Hepatocyte (in vitro differentiated cells): ENCODE data around the gene ATP1A4. TPM values are rescaled to one million over a fixed set of nuclear protein-coding genes. Genes with fewer than 3 reads are reported as not detected.
A peak's percentile ranks its signal among the peaks of the same experiment; 100 is the strongest.

Experiments
- DNase-seq: peaks from one replicate; pipeline ENCODE4 v3.0.0-alpha.2; 2016; ENCODE audit warnings: low spot score
- H2AFZ ChIP-seq: fragments of 200-600 bp; sonication (generic); 2 replicates; pipeline ENCODE4 v1.6.0; 2016; ENCODE audit warnings: antibody characterized with exemption, mild to moderate bottlenecking
- H3K27ac ChIP-seq: fragments of 200-600 bp; sonication (generic); 2 replicates; pipeline ENCODE4 v1.5.1; 2016; ENCODE audit warnings: mild to moderate bottlenecking
- H3K27me3 ChIP-seq: fragments of 200-600 bp; sonication (generic); 2 replicates; pipeline ENCODE4 v1.6.1; 2016
- H3K36me3 ChIP-seq: fragments of 200-600 bp; sonication (generic); replicated peaks from 2 replicates; pipeline ENCODE4 v1.5.1; 2016; ENCODE audit warnings: low read depth; ENCODE audit not compliant: insufficient read depth
- H3K4me1 ChIP-seq: fragments of 200-600 bp; sonication (generic); 2 replicates; pipeline ENCODE4 v1.5.1; 2016; ENCODE audit warnings: mild to moderate bottlenecking, moderate library complexity; ENCODE audit not compliant: insufficient read depth
- H3K4me2 ChIP-seq: fragments of 200-600 bp; sonication (generic); 2 replicates; pipeline ENCODE4 v1.6.0; 2016
- H3K4me3 ChIP-seq: fragments of 200-600 bp; sonication (generic); 2 replicates; pipeline ENCODE4 v1.5.1; 2016; ENCODE audit warnings: mild to moderate bottlenecking
- H3K79me2 ChIP-seq: fragments of 200-600 bp; sonication (generic); 2 replicates; pipeline ENCODE4 v1.6.0; 2017; ENCODE audit warnings: mild to moderate bottlenecking
- H3K9me2 ChIP-seq: fragments of 200-600 bp; sonication (generic); replicated peaks from 2 replicates; pipeline ENCODE4 v1.6.0; 2017; ENCODE audit warnings: mild to moderate bottlenecking; ENCODE audit not compliant: insufficient read depth
- H3K9me3 ChIP-seq: fragments of 200-600 bp; sonication (generic); 2 replicates; pipeline ENCODE4 v1.5.1; 2016; ENCODE audit warnings: low read depth, mild to moderate bottlenecking
- H4K20me1 ChIP-seq: fragments of 200-600 bp; sonication (generic); 2 replicates; pipeline ENCODE4 v1.6.0; 2016; ENCODE audit warnings: mild to moderate bottlenecking; ENCODE audit not compliant: insufficient read depth, poor library complexity, severe bottlenecking
- CTCF ChIP-seq: fragments of 200-600 bp; sonication (generic); IDR thresholded peaks from 2 replicates; pipeline ENCODE4 v1.5.1; 2016; ENCODE audit warnings: antibody characterized with exemption, mild to moderate bottlenecking; ENCODE audit not compliant: poor library complexity
- EZH2 ChIP-seq: fragments of 200-600 bp; sonication (generic); IDR thresholded peaks from 2 replicates; pipeline ENCODE4 v1.6.1; 2016; ENCODE audit warnings: antibody characterized with exemption, mild to moderate bottlenecking, borderline replicate concordance
- EZH2phosphoT487 ChIP-seq: fragments of 200-600 bp; sonication (generic); IDR thresholded peaks from one replicate; pipeline ENCODE4 v1.6.1; 2018; ENCODE audit warnings: antibody characterized with exemption, mild to moderate bottlenecking, low read depth, moderate library complexity; ENCODE audit not compliant: unreplicated experiment, severe bottlenecking
- whole genome bisulfite sequencing: methylation state at CpG from one replicate; pipeline ENCODE4 v1.1.6; 2016; ENCODE audit warnings: low lambda C conversion rate; ENCODE audit errors: missing lambda C conversion rate; 5-methylcytosine and 5-hydroxymethylcytosine counted together
- polyA plus RNA-seq: library from polyadenylated mRNA; unstranded; fragments of >200 nt; fragmentation: Nextera tagmentation; extraction: Ambion mirVana; gene quantifications from 2 replicates; pipeline ENCODE4 v1.2.1, GENCODE V29; 2016
- total RNA-seq: library from RNA; depleted of rRNA; stranded (reverse); fragments of >200 nt; gene quantifications from 2 replicates; pipeline ENCODE4 v1.2.3, GENCODE V29; 2014

Gene ATP1A4
- total and polyA plus RNA-seq, 2 experiments from 2014 or later = 0.45 to 4.4 TPM

- Histone ChIP-seq H2AFZ (no peak overlapping the region), H3K4me1 (peaks cover 43% of the 10 kb centered on the region), H4K20me1 (no peaks in the 10 kb centered on the region), H3K36me3 (no peaks in the 10 kb centered on the region), H3K9me3 (no peaks in the 10 kb centered on the region), H3K27me3 (no peaks in the 10 kb centered on the region), H3K9me2 (no peaks in the 10 kb centered on the region), H3K27ac (peak overlapping the region; percentile 37), H3K4me2 (no peak overlapping the region), H3K4me3 (no peak overlapping the region), H3K79me2 (no peaks in the 10 kb centered on the region)
- no peak for DNase-seq
- TF ChIP-seq CTCF = no peak
- 86% methylated on average over 8 of the region's 8 CpGs for WGBS
These were observed 38.0 kb upstream of the ATP1A4 start for GRCh38 chr1:160113407-160113806.

DNA sequence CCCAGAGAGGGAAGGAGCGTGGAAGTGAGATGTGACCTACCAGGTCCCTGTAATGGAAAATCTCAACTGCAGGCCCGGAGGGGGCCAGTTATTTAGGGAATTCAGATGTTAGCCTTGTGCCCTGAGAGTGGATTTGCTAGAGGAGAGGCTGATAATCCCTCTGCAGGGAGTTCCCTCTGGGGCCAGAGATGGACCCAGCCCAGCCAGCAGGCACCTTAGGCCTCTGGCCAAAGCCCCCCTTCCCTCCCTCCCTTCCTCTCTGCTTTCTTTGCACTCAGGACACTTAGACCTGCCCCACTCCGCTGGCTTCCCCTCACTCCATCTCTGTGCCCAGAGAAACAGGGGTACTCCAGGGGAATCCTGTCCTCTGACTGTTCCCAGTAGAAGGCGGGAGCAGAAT lies 37.3 kb upstream of the ATP1A4 start:
- no peak for TF ChIP-seq EZH2
- no peak for TF ChIP-seq CTCF
- no peak for TF ChIP-seq EZH2phosphoT487
- Histone ChIP-seq H3K9me2 (no peaks in the 10 kb centered on the region), H3K4me1 (peaks cover 42% of the 10 kb centered on the region), H3K27me3 (no peaks in the 10 kb centered on the region), H3K79me2 (no peaks in the 10 kb centered on the region), H3K4me2 (no peak overlapping the region), H3K9me3 (no peaks in the 10 kb centered on the region), H2AFZ (no peak overlapping the region), H4K20me1 (no peaks in the 10 kb centered on the region), H3K36me3 (no peaks in the 10 kb centered on the region), H3K4me3 (no peak overlapping the region), H3K27ac (peak overlapping the region; percentile 37)
- no peak for DNase-seq
- 70% methylated on average over 4 of the region's 4 CpGs for WGBS

- Histone ChIP-seq H3K9me3 (no peaks in the 10 kb centered on the region), H3K9me2 (no peaks in the 10 kb centered on the region), H3K79me2 (no peaks in the 10 kb centered on the region), H4K20me1 (no peaks in the 10 kb centered on the region), H3K27me3 (no peaks in the 10 kb centered on the region), H3K4me2 (no peak within 1 kb of the TSS), H3K4me1 (peaks cover 38% of the 10 kb centered on the region), H3K36me3 (no peaks in the 10 kb centered on the region), H3K4me3 (no peak within 1 kb of the TSS), H3K27ac (no peak within 1 kb of the TSS), H2AFZ (no peak within 1 kb of the TSS)
- DNase-seq = no peak
- 31% methylated on average over 13 of the region's 16 CpGs for WGBS
- no peak for TF ChIP-seq CTCF
- no peak for TF ChIP-seq EZH2
- no peak for TF ChIP-seq EZH2phosphoT487
These were observed 35.7 kb upstream of the ATP1A4 start, which contains the start of gene ATP1A2 for GRCh38 chr1:160115545-160116282. Gene ATP1A2 (plus strand): TSS chr1:160115759. CDS start chr1:160115862, 103 bp downstream.
